GM13976 (cell line): ENCODE data around the gene SDSL.
A peak's percentile ranks its signal among the peaks of the same experiment; 100 is the strongest.

Source experiments
- DNase-seq: peaks from one replicate; pipeline ENCODE4 v3.0.0; 2012; ENCODE audit warnings: low spot score
- in situ Hi-C: fragments of 300-500 bp; cut with MboI; formaldehyde crosslinking; loops from one replicate; pipeline ENCODE4 v1.12.0; 2022; ENCODE audit warnings: low sequenced_read_pairs, mixed read lengths, inconsistent platforms; ENCODE audit not compliant: unreplicated experiment
- TF ChIP-seq, protein P1 (sequence below): IDR thresholded peaks from 2 replicates; pipeline ENCODE4 v1.5.1; 2012; ENCODE audit warnings: borderline replicate concordance, mild to moderate bottlenecking; ENCODE audit not compliant: insufficient read depth; ENCODE audit errors: extremely low read depth, missing control alignments, control extremely low read depth

Gene SDSL

DNA sequence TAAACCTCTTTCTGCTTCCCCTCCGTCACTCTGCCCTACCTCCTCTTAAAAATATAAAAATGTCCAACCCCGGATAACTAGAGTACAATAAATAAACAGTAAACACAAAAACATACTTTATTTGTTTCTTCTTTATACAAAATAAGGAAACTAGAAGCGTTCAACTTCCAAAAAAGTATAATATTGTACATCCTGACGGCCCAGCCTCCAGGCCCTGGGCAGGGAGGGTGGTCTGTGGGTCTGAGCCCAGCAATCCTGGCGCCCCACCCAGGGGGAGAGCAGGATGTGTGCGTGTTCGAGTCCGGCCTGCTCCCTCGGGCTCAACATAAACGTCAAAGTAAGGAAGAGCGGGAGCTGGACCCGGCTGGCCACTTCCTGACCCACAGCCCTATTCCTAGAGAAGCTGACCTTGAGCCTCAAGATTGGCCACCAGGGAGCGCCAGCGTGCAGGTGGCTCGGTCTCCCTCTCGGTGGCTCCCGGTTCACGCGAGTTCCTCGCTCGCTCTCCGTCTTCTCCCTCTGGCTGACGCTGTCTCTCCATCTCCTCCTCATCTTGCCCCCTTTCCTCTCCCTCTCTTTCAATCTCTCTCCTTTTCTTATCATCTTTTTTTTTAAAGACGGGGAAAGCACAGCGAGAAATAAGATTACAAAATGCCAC is 40.1 kb downstream of the SDSL start:
- in situ Hi-C loops = loop anchor here (25.0 kb wide), 2 partner anchors 450 to 950 kb away; partner anchors contain the start of gene TBX5
- TF ChIP-seq, protein P1, sequence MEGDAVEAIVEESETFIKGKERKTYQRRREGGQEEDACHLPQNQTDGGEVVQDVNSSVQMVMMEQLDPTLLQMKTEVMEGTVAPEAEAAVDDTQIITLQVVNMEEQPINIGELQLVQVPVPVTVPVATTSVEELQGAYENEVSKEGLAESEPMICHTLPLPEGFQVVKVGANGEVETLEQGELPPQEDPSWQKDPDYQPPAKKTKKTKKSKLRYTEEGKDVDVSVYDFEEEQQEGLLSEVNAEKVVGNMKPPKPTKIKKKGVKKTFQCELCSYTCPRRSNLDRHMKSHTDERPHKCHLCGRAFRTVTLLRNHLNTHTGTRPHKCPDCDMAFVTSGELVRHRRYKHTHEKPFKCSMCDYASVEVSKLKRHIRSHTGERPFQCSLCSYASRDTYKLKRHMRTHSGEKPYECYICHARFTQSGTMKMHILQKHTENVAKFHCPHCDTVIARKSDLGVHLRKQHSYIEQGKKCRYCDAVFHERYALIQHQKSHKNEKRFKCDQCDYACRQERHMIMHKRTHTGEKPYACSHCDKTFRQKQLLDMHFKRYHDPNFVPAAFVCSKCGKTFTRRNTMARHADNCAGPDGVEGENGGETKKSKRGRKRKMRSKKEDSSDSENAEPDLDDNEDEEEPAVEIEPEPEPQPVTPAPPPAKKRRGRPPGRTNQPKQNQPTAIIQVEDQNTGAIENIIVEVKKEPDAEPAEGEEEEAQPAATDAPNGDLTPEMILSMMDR = peak; percentile 83
- DNase-seq = peak; percentile 84

DNA sequence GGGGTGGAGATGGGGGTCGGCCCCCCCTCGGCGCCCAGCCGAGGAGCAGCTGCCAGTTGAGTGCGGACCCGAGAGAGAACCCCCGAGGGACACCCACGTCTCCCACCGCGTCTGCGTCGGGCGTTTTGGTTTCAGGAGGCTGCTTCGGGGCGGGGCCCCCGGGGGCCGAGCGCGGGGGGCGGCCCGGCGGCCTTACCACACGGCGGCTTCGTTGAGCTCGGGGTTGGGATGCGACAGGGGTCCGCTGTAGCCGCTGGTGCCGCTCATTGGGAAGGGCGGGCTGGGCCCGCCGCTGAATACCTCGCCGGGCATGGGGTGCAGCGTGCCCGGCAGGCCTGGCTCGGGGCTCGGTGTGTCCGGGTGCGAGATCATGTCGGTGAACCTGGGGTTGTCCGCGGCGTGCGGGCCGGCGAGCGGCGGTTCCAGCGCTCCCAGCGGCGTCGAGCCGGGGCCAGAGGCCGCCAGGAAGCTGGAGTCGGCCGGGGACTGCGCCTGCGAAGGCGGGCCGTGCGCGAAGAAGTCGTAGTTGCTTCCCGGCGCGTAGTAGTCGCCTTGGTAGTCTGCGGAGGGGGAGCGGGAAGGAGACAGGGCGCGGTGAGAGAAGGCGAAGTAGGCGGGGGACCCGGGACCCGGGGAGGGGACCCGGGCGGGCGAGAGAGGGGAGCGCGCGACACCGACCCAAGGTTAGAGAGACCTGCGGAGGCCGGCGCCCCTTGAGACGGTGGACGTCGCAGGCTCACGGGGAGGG is 41.0 kb downstream of the SDSL start:
- in situ Hi-C loops = loop anchor here (25.0 kb wide), 2 partner anchors 449 to 949 kb away; partner anchors contain the start of gene TBX5
- DNase-seq = no peak
- TF ChIP-seq, protein P1 = no peak

DNA sequence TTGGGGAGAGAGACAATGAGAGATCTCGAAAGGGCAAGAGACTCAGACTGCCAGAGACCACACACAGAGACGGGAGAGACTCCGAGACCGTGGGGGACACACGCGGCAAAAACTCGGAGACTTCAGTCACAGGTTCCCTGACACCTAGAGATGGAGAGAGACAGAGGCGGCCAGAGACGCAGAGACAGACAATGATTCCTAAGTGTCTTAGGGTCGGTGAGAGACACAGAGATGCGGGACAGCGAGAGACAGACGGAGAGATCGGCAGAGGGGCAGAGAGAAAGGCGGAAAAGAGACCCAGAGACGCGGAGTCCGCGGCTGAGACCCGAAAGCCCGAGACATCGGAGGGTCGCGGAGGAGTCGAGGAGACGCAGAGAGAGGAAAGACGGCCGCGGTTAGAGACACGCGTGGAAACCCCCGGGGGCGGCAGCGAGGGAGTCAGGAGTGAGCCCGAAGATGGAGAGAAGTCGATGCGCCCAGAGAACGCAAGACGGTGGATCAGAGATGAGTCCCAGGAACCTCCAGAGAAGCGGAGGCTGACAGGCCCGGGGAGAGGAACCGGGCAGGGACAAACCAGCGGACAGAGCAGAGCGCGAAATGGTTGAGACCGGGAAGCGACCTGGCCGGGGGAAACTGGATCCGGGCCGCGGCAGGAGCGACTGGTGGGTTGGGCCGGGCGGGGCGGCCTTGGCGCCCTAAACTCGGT is 41.7 kb downstream of the SDSL start:
- in situ Hi-C loops = loop anchor here (25.0 kb wide), 2 partner anchors 448 to 948 kb away; partner anchors contain the start of gene TBX5
- peak; percentile 29 for DNase-seq
- TF ChIP-seq, protein P1 = no peak

DNA sequence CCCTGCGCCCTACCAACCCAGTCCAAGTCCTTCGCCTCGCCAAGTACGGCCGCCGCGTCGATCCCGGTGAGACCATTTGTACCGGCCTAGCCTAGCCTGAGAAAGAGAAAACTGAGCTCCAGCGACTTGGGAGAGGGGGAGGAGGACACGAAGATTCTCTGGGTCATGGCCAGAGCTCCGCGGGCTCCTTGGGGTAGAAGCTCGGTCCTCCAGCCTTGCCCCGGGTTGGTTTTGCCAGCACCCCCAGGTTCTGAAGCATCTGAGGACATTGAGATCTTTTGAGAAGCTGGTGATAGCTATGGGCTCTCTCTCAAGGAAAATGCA is 42.2 kb downstream of the SDSL start:
- TF ChIP-seq, protein P1 = no peak
- DNase-seq = no peak
- in situ Hi-C loops = loop anchor here (25.0 kb wide), 2 partner anchors 448 to 948 kb away; partner anchors contain the start of gene TBX5

DNA sequence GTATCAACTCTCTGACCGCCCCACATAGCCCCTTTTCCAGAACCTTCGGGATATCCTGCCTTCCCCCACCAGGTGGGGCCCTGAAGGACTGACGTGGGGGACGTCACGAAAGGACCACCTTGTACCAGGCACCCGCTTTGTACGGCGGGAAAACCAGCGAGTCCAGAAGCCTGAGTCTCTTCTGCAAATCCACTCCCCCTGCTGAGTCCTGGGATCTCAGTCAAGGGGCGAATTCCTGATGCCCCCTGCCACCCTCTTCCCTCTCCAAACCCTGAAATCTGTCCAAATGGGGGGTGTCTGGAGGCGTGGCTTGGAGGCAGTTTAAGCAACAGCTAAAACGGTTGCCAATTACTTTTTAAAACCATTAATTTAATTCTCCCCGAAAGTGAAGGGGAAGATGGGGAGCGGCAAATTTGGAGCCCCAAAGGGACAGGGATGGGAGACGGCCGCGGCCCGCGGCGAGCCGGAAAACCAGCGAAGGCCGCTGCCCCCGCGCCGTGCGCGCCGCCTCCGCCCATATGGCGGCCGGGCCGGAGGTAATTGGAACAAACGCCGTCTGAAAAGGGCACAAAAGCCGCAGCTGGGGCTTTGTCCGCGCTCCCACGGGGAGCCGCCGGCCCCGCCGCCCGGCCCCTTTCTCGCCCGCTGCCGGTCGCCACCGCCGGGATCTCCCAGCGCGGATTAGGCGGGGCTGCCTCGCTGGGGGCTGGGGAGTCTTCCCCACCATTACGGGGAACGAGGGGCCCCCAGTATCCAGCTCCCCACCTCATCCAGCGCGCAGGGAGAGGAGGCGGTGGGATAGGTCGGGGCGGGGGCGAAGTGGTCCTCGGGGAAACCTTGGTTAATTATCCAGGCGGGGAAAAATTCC is 42.9 kb downstream of the SDSL start:
- DNase-seq = peak; percentile 34
- TF ChIP-seq, protein P1 = no peak
- in situ Hi-C loops = loop anchor here (25.0 kb wide), 2 partner anchors 447 to 947 kb away; partner anchors contain the start of gene TBX5
